Esophagus muscularis mucosa (tissue), 3 donors: ENCODE results near the gene PGGT1B.

ENCODE experiments used
- EP300 ChIP-seq: sonication (generic); formaldehyde crosslinking; IDR thresholded peaks from one replicate; pipeline ENCODE4 v1.6.1; 2017; ENCODE audit warnings: antibody characterized with exemption
- TF ChIP-seq, protein P1 (sequence below), 3 experiments: fragments of 200-600 bp in 2 of 3; fragments of 450-650 bp in 1 of 3; sonication (generic) in 2 of 3; IDR thresholded peaks; one replicate each; pipeline ENCODE4 v1.5.1; 2017 to 2019; ENCODE audit warnings: antibody characterized with exemption in 3 of 3, mild to moderate bottlenecking in 2 of 3, moderate library complexity in 1 of 3

DNA sequence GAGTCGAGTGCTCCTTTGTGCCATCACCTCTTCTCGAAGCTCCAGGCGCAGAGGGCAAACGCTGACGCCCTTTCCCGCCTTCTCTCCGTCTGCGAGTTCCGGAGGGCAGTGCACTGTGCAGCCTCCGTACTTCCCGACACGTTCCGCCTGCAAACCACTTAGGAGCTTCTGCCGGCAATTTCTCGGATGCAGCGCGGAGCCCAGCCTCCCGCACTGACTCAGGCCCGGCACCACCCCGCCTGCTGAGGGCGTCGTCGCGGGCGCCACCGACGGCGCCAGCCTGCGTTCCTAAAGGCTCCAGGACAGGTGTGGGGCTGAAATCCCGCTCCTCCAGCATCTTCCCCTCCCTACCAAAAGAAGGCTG, 83.7 kb downstream of the PGGT1B start:
- TF ChIP-seq EP300, result no peak
- TF ChIP-seq, protein P1, sequence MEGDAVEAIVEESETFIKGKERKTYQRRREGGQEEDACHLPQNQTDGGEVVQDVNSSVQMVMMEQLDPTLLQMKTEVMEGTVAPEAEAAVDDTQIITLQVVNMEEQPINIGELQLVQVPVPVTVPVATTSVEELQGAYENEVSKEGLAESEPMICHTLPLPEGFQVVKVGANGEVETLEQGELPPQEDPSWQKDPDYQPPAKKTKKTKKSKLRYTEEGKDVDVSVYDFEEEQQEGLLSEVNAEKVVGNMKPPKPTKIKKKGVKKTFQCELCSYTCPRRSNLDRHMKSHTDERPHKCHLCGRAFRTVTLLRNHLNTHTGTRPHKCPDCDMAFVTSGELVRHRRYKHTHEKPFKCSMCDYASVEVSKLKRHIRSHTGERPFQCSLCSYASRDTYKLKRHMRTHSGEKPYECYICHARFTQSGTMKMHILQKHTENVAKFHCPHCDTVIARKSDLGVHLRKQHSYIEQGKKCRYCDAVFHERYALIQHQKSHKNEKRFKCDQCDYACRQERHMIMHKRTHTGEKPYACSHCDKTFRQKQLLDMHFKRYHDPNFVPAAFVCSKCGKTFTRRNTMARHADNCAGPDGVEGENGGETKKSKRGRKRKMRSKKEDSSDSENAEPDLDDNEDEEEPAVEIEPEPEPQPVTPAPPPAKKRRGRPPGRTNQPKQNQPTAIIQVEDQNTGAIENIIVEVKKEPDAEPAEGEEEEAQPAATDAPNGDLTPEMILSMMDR (IDR thresholded peaks at IDR 0.05), result no peak
